ENCODE measurements around the gene KMT2A. TPM values are rescaled to one million over a fixed set of nuclear protein-coding genes. Genes with fewer than 3 reads are reported as not detected.

Gene KMT2A
- total RNA-seq, 1 donor from 2014 or later, result 14.0 TPM

DNA sequence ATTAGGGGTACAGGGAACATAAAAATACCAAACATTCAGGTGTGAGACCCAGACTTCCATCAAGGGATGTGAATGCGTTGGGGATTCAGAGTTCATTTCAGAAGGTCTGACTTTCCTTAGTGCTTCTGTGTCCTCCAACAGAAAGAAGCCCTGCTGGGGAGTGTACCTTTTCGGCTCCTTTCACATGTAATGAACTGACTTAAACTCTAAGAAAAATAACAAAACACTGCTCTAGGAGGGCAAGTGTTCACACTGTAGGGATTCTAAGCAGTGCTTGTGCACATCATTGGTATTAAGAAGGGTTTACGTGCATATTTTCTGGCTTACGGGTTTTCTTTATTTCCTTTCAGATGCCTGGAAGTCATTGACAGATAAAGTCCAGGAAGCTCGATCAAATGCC, 75.3 kb downstream of the KMT2A start:
- DNase-seq (ENCODE audit: low read depth) (no peak), FAIRE-seq (no peak)
- TF ChIP-seq, protein P1, sequence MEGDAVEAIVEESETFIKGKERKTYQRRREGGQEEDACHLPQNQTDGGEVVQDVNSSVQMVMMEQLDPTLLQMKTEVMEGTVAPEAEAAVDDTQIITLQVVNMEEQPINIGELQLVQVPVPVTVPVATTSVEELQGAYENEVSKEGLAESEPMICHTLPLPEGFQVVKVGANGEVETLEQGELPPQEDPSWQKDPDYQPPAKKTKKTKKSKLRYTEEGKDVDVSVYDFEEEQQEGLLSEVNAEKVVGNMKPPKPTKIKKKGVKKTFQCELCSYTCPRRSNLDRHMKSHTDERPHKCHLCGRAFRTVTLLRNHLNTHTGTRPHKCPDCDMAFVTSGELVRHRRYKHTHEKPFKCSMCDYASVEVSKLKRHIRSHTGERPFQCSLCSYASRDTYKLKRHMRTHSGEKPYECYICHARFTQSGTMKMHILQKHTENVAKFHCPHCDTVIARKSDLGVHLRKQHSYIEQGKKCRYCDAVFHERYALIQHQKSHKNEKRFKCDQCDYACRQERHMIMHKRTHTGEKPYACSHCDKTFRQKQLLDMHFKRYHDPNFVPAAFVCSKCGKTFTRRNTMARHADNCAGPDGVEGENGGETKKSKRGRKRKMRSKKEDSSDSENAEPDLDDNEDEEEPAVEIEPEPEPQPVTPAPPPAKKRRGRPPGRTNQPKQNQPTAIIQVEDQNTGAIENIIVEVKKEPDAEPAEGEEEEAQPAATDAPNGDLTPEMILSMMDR (IDR thresholded peaks at IDR 0.05; ENCODE audit: insufficient read depth, low read length, severe bottlenecking), result no peak
- no peak overlapping the region for H3K4me3 ChIP-seq (ENCODE audit: low read depth, low read length)
- H3K27me3 ChIP-seq (ENCODE audit: control insufficient read depth, insufficient read depth, low read length), result no peaks in the 10 kb centered on the region
- H3K36me3 ChIP-seq (ENCODE audit: control insufficient read depth, insufficient read depth, low read length), result peaks cover 20% of the 10 kb centered on the region

DNA sequence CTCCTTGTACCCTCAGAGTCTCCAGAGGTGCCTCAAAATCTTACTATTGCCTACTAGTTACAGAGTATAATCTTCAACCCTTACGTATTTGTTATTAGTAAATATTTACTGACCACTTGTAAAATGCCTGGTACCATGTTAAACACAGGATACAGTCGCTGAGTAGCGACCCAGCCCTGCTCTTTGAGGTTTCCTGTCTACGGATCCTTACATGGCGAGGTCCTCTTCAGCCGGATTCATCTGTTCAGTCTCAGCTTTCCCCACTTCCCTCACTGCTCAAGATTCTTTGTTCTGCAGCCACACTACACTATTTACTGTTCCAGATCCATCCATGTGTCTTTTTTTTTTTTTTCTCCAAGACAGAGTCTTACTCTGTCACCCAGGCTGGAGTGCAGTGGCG, 77.8 kb downstream of the KMT2A start:
- peaks cover 14% of the 10 kb centered on the region for H3K36me3 ChIP-seq (ENCODE audit: control insufficient read depth, insufficient read depth, low read length)
- TF ChIP-seq, protein P1 (IDR thresholded peaks at IDR 0.05; ENCODE audit: insufficient read depth, low read length, severe bottlenecking), result no peak
- no peak for DNase-seq (ENCODE audit: low read depth)

DNA sequence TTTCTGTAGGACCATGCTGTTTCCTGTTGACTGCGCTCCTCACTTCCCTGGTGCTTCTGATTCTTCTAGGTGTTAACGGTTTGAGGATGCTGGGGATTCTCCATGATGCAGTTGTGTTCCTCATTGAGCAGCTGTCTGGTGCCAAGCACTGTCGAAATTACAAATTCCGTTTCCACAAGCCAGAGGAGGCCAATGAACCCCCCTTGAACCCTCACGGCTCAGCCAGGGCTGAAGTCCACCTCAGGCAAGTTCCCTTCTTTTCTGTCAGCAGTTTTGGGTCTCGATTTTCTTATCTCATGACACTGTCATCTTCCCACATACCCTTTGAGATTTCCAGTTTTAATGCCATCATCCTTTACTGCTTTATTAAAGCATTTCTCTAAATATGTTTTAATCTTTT, 83.3 kb downstream of the KMT2A start:
- Histone ChIP-seq H3K4me3 (ENCODE audit: low read depth, low read length) (no peak overlapping the region), H3K27me3 (ENCODE audit: control insufficient read depth, insufficient read depth, low read length) (no peaks in the 10 kb centered on the region), H3K36me3 (ENCODE audit: control insufficient read depth, insufficient read depth, low read length) (peaks cover 16% of the 10 kb centered on the region)
- TF ChIP-seq, protein P1 (IDR thresholded peaks at IDR 0.05; ENCODE audit: insufficient read depth, low read length, severe bottlenecking), result no peak
- DNase-seq (ENCODE audit: low read depth), result no peak
- FAIRE-seq, result no peak

More for the DNA sequence above, 77.8 kb downstream of the KMT2A start:
- H3K27me3 ChIP-seq (ENCODE audit: control insufficient read depth, insufficient read depth, low read length), result no peaks in the 10 kb centered on the region
- no peak for FAIRE-seq
- H3K4me3 ChIP-seq (ENCODE audit: low read depth, low read length), result no peak overlapping the region

DNA sequence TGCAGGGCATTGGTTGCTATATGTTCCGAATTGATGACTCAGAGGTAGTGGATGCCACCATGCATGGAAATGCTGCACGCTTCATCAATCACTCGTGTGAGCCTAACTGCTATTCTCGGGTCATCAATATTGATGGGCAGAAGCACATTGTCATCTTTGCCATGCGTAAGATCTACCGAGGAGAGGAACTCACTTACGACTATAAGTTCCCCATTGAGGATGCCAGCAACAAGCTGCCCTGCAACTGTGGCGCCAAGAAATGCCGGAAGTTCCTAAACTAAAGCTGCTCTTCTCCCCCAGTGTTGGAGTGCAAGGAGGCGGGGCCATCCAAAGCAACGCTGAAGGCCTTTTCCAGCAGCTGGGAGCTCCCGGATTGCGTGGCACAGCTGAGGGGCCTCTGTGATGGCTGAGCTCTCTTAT, 85.6 kb downstream of the KMT2A start:
- FAIRE-seq (no peak), DNase-seq (ENCODE audit: low read depth) (no peak)
- no peak overlapping the region for H3K4me3 ChIP-seq (ENCODE audit: low read depth, low read length)
- H3K27me3 ChIP-seq (ENCODE audit: control insufficient read depth, insufficient read depth, low read length), result no peaks in the 10 kb centered on the region
- H3K36me3 ChIP-seq (ENCODE audit: control insufficient read depth, insufficient read depth, low read length), result peaks cover 13% of the 10 kb centered on the region
- TF ChIP-seq, protein P1 (IDR thresholded peaks at IDR 0.05; ENCODE audit: insufficient read depth, low read length, severe bottlenecking), result no peak

DNA sequence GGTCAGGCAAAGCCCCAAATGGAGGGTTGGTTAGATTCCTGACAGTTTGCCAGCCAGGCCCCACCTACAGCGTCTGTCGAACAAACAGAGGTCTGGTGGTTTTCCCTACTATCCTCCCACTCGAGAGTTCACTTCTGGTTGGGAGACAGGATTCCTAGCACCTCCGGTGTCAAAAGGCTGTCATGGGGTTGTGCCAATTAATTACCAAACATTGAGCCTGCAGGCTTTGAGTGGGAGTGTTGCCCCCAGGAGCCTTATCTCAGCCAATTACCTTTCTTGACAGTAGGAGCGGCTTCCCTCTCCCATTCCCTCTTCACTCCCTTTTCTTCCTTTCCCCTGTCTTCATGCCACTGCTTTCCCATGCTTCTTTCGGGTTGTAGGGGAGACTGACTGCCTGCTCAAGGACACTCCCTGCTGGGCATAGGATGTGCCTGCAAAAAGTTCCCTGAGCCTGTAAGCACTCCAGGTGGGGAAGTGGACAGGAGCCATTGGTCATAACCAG, 86.3 kb downstream of the KMT2A start:
- TF ChIP-seq, protein P1 (IDR thresholded peaks at IDR 0.05; ENCODE audit: insufficient read depth, low read length, severe bottlenecking), result peak; percentile 41
- no peaks in the 10 kb centered on the region for H3K27me3 ChIP-seq (ENCODE audit: control insufficient read depth, insufficient read depth, low read length)
- H3K4me3 ChIP-seq (ENCODE audit: low read depth, low read length), result no peak overlapping the region
- FAIRE-seq (no peak), DNase-seq (ENCODE audit: low read depth) (peak; percentile 45)
- H3K36me3 ChIP-seq (ENCODE audit: control insufficient read depth, insufficient read depth, low read length), result peaks cover 13% of the 10 kb centered on the region

DNA sequence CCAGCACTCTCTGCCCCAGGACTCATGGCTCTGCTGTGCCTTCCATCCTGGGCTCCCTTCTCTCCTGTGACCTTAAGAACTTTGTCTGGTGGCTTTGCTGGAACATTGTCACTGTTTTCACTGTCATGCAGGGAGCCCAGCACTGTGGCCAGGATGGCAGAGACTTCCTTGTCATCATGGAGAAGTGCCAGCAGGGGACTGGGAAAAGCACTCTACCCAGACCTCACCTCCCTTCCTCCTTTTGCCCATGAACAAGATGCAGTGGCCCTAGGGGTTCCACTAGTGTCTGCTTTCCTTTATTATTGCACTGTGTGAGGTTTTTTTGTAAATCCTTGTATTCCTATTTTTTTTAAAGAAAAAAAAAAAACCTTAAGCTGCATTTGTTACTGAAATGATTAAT, 88.1 kb downstream of the KMT2A start:
- Histone ChIP-seq H3K36me3 (ENCODE audit: control insufficient read depth, insufficient read depth, low read length) (peaks cover 13% of the 10 kb centered on the region), H3K27me3 (ENCODE audit: control insufficient read depth, insufficient read depth, low read length) (no peaks in the 10 kb centered on the region), H3K4me3 (ENCODE audit: low read depth, low read length) (no peak overlapping the region)
- DNase-seq (ENCODE audit: low read depth) (no peak), FAIRE-seq (no peak)
- TF ChIP-seq, protein P1 (IDR thresholded peaks at IDR 0.05; ENCODE audit: insufficient read depth, low read length, severe bottlenecking), result no peak

All from bronchial epithelial cell (primary cell).